Colonic mucosa (tissue), 4 donors: Measurements from ENCODE around the gene ATOSB. TPM values are rescaled to one million over a fixed set of nuclear protein-coding genes. Genes with fewer than 3 reads are reported as not detected.
A peak's percentile ranks its signal among the peaks of the same experiment; 100 is the strongest.

Source experiments
- DNase-seq: peaks from one replicate; pipeline ENCODE4 v3.0.0-alpha.2; 2020
- H3K27ac ChIP-seq: fragments of 200-600 bp; one replicate; pipeline ENCODE4 v1.8.0; 2021
- H3K27me3 ChIP-seq: fragments of 200-600 bp; one replicate; pipeline ENCODE4 v1.8.0; 2021
- H3K36me3 ChIP-seq: fragments of 200-600 bp; one replicate; pipeline ENCODE4 v1.8.0; 2021
- H3K4me1 ChIP-seq: fragments of 200-600 bp; one replicate; pipeline ENCODE4 v1.8.0; 2021; ENCODE audit warnings: mild to moderate bottlenecking
- H3K4me3 ChIP-seq: fragments of 200-600 bp; one replicate; pipeline ENCODE4 v1.8.0; 2021
- H3K9ac ChIP-seq, 2 donors: one replicate each; pipeline ENCODE4 v1.7.0; 2013; ENCODE audit warnings: control low read depth in 2 of 2, low read depth in 2 of 2, low read length in 2 of 2
- H3K9me3 ChIP-seq: fragments of 200-600 bp; one replicate; pipeline ENCODE4 v1.8.0; 2021
- CTCF ChIP-seq: fragments of 200-600 bp; IDR thresholded peaks from one replicate; pipeline ENCODE4 v1.8.0; 2022; ENCODE audit warnings: antibody characterized with exemption, mild to moderate bottlenecking
- intact Hi-C: fragments of 100-400 bp; cut with DNase I; formaldehyde crosslinking; loops from one replicate; pipeline ENCODE4 v1.14.1; 2022
- total RNA-seq, 2 donors: library from RNA; stranded (reverse); fragmentation: NEBNext Ultra II Directional in 1 of 2; extraction: Animal tissue kit (Norgen Biotek cat#: 25700) in 1 of 2; gene quantifications; one replicate each; pipeline ENCODE4 v1.2.1, GENCODE V29; 2021
- donor health status: healthy.
- donor health status: DM: no; HTN: no; CAD: no.
- donor health status: DM: no; HTN: no; CAD: no.

ATOSB gene
- total RNA-seq, 2 donors from 2014 or later: 16.8 to 44.6 TPM

GRCh38 chr9:35111001-35111933 is 4.4 kb downstream of the ATOSB start:
- peak overlapping the region; percentile 86 for H3K4me3 ChIP-seq
- peaks cover 7% of the 10 kb centered on the region for H3K36me3 ChIP-seq
- peak; percentile 98 for DNase-seq
- peaks cover 6% of the 10 kb centered on the region for H3K4me1 ChIP-seq
- no peaks in the 10 kb centered on the region for H3K9me3 ChIP-seq
- TF ChIP-seq CTCF: no peak
- intact Hi-C loops: no loop called here
- peak overlapping the region; percentile 70 for H3K27ac ChIP-seq
- peak overlapping the region; percentile 78 to 82 for H3K9ac ChIP-seq
- H3K27me3 ChIP-seq: no peaks in the 10 kb centered on the region

- DNase-seq: no peak
- Histone ChIP-seq H3K36me3 (peaks cover 7% of the 10 kb centered on the region), H3K27ac (no peak overlapping the region), H3K27me3 (no peaks in the 10 kb centered on the region), H3K4me1 (peaks cover 6% of the 10 kb centered on the region), H3K9me3 (no peaks in the 10 kb centered on the region), H3K9ac (peak overlapping the region in 1 of 2 donors; percentile 78), H3K4me3 (no peak overlapping the region)
- intact Hi-C loops: no loop called here
- no peak for TF ChIP-seq CTCF
Observed at GRCh38 chr9:35110327-35110761, 5.3 kb downstream of the ATOSB start.

GRCh38 chr9:35108946-35109575 is 6.6 kb downstream of the ATOSB start:
- Histone ChIP-seq H3K27me3 (no peaks in the 10 kb centered on the region), H3K9me3 (no peaks in the 10 kb centered on the region), H3K36me3 (peaks cover 7% of the 10 kb centered on the region), H3K4me1 (no peaks in the 10 kb centered on the region), H3K27ac (no peak overlapping the region), H3K9ac (no peak overlapping the region), H3K4me3 (no peak overlapping the region)
- TF ChIP-seq CTCF: no peak
- no peak for DNase-seq
- intact Hi-C loops: no loop called here

- no peak for DNase-seq
- Histone ChIP-seq H3K4me1 (no peaks in the 10 kb centered on the region), H3K9me3 (no peaks in the 10 kb centered on the region), H3K27me3 (no peaks in the 10 kb centered on the region), H3K4me3 (no peak overlapping the region), H3K9ac (no peak overlapping the region), H3K36me3 (peaks cover 7% of the 10 kb centered on the region), H3K27ac (no peak overlapping the region)
- intact Hi-C loops: no loop called here
- TF ChIP-seq CTCF: no peak
Observed at GRCh38 chr9:35108461-35108860, 7.2 kb downstream of the ATOSB start.

- Histone ChIP-seq H3K4me3 (no peak overlapping the region), H3K9ac (no peak overlapping the region), H3K27ac (no peak overlapping the region), H3K4me1 (no peaks in the 10 kb centered on the region), H3K27me3 (no peaks in the 10 kb centered on the region), H3K36me3 (peaks cover 7% of the 10 kb centered on the region), H3K9me3 (no peaks in the 10 kb centered on the region)
- no peak for DNase-seq
- TF ChIP-seq CTCF: no peak
- intact Hi-C loops: no loop called here
Observed at GRCh38 chr9:35107297-35108290, 8.1 kb downstream of the ATOSB start.
